ENCODE data around the gene TRPM4.
"Not testable (repeated sequence)": the region's sequence is repeated elsewhere in the genome, so short reads cannot be mapped to it uniquely, and the experiment has no call there.

Gene TRPM4

GRCh38 chr19:49157445-49158224 is at the start of gene TRPM4:
Gene TRPM4 (plus strand): TSS chr19:49157792. CDS start chr19:49157867, 75 bp downstream.
- no peak for DNase-seq (ENCODE audit: low read depth)

- DNase-seq (ENCODE audit: low read depth): no peak
These were observed 48.5 kb upstream of the TRPM4 start for GRCh38 chr19:49109051-49109450.

GRCh38 chr19:49109569-49110233 is 47.9 kb upstream of the TRPM4 start:
- DNase-seq (ENCODE audit: low read depth): no peak

- no peak for DNase-seq (ENCODE audit: low read depth)
These were observed 47.0 kb upstream of the TRPM4 start for GRCh38 chr19:49110567-49110966.

- DNase-seq (ENCODE audit: low read depth): no peak
These were observed 46.2 kb upstream of the TRPM4 start for GRCh38 chr19:49111218-49111998.

- peak; percentile 53 for DNase-seq (ENCODE audit: low read depth)
These were observed 43.6 kb upstream of the TRPM4 start, which contains the start of gene LIN7B for GRCh38 chr19:49113762-49114629. Gene LIN7B (plus strand): TSS chr19:49114370. CDS start chr19:49114405, 35 bp downstream.

- no peak for DNase-seq (ENCODE audit: low read depth)
These were observed 42.8 kb upstream of the TRPM4 start for GRCh38 chr19:49114630-49115363.

GRCh38 chr19:49116544-49116943 is 41.0 kb upstream of the TRPM4 start:
- no peak for DNase-seq (ENCODE audit: low read depth)

- no peak for DNase-seq (ENCODE audit: low read depth)
These were observed 39.7 kb upstream of the TRPM4 start for GRCh38 chr19:49117677-49118564.

GRCh38 chr19:49118565-49119410 is 38.8 kb upstream of the TRPM4 start, which contains the start of gene C19orf73:
Gene C19orf73 (minus strand): TSS chr19:49119143. CDS start chr19:49119022, 121 bp downstream.
- DNase-seq (ENCODE audit: low read depth): peak; percentile 91

- no peak for DNase-seq (ENCODE audit: low read depth)
These were observed 37.9 kb upstream of the TRPM4 start, which contains the start of gene PPFIA3 for GRCh38 chr19:49119411-49120324. Gene PPFIA3 (plus strand): TSS chr19:49119544. CDS start chr19:49127874, 8,330 bp downstream.

GRCh38 chr19:49120325-49120683 is 37.3 kb upstream of the TRPM4 start:
- no peak for DNase-seq (ENCODE audit: low read depth)

- DNase-seq (ENCODE audit: low read depth): no peak
These were observed 36.7 kb upstream of the TRPM4 start for GRCh38 chr19:49120868-49121267.

GRCh38 chr19:49121841-49122240 is 35.8 kb upstream of the TRPM4 start:
- not testable (repeated sequence) for DNase-seq (ENCODE audit: low read depth)

GRCh38 chr19:49123285-49123684 is 34.3 kb upstream of the TRPM4 start:
- DNase-seq (ENCODE audit: low read depth): not testable (repeated sequence)

- no peak for DNase-seq (ENCODE audit: low read depth)
These were observed 32.4 kb upstream of the TRPM4 start for GRCh38 chr19:49125025-49125731.

- no peak for DNase-seq (ENCODE audit: low read depth)
These were observed 31.0 kb upstream of the TRPM4 start for GRCh38 chr19:49126575-49126974.

Measured in activated gamma-delta T cell treated with anti-CD3 and anti-CD28 coated beads, Interleukin-2, amount 50 U/mL, for 16 hours (primary cell).